ENCODE results near the gene METTL22. TPM values are rescaled to one million over a fixed set of nuclear protein-coding genes. Genes with fewer than 3 reads are reported as not detected.

Gene METTL22
- total and polyA plus RNA-seq, 10 of the 15 experiments (the other 5 are each of a cell fraction or from before 2014, with no cell fraction given) = 6.4 to 34.7 (median 18.8) TPM

- no peak for TF ChIP-seq KDM1A (IDR thresholded peaks at IDR 0.05; ENCODE audit: borderline replicate concordance)
- peak; percentile 75 for TF ChIP-seq MTA2 (IDR thresholded peaks at IDR 0.05; ENCODE audit: low read depth)
- no peak for TF ChIP-seq CUX1 (IDR thresholded peaks at IDR 0.05; ENCODE audit: insufficient replicate concordance, low read depth, low read length)
- no peak for TF ChIP-seq RBBP5 (conservative IDR thresholded peaks at IDR 0.05)
- no peak for TF ChIP-seq POLR2A (IDR thresholded peaks at IDR 0.05; ENCODE audit: low read depth, low read length)
Observed at GRCh38 chr16:8663192-8664089, 41.9 kb downstream of the METTL22 start (continued).

GRCh38 chr16:8665529-8665928 is 44.0 kb downstream of the METTL22 start:
- ATAC-seq = no peak
- ChIA-PET RAD21 (ENCODE audit: unreplicated experiment) (no interaction called here), CTCF (interaction anchor here (1.4 to 7.7 kb wide), 3 partner anchors 9 to 469 kb away, joined by 4 to 62 read pairs (median 5); partner anchors contain the start of gene ABAT), SMC1A (ENCODE audit: uncharacterized antibody, unreplicated experiment) (interaction anchor here (1.3 to 2.6 kb wide), 3 partner anchors 10 to 214 kb away, joined by 3 to 8 read pairs (median 6); no protein-coding TSS in a partner anchor), POLR2A (interaction anchor here (0.5 to 1.4 kb wide), 3 partner anchors 23 to 205 kb away, joined by 3 to 8 read pairs (median 4); no protein-coding TSS in a partner anchor)
- no peak for DNase-seq (ENCODE audit: low read depth, low spot score)
- in situ Hi-C loops (cut with MboI) (loop anchor here (5.0 kb wide), 1 partner anchor 217 kb away; the partner anchor contains the start of gene LITAFD), intact Hi-C loops (cut with micrococcal nuclease; ENCODE audit: unreplicated experiment) (no loop called here)
- Histone ChIP-seq H3K9ac (ENCODE audit: control insufficient read depth, insufficient read depth, low read length) (no peak overlapping the region), H3K27me3 (replicated peaks in 1 of 2; ENCODE audit: control insufficient read depth in 2 of 2, insufficient read depth in 2 of 2, low read length in 1 of 2) (no peaks in the 10 kb centered on the region), H3K4me2 (ENCODE audit: control insufficient read depth, insufficient read depth) (no peak overlapping the region), H3K27ac (ENCODE audit: control insufficient read depth, insufficient read depth) (no peak overlapping the region), H3K4me1 (ENCODE audit: control insufficient read depth, insufficient read depth, low read length) (no peaks in the 10 kb centered on the region), H3K9me3 (replicated peaks; ENCODE audit: control insufficient read depth, insufficient read depth, low read length) (no peaks in the 10 kb centered on the region), H4K20me1 (ENCODE audit: control insufficient read depth, insufficient read depth) (no peaks in the 10 kb centered on the region), H3K36me3 (ENCODE audit: control insufficient read depth in 2 of 2, insufficient read depth in 2 of 2, low read length in 1 of 2) (no peaks in the 10 kb centered on the region), H3K79me2 (ENCODE audit: control insufficient read depth, insufficient read depth, low read length) (no peaks in the 10 kb centered on the region), H3K4me3 (no peak overlapping the region), H2AFZ (ENCODE audit: control insufficient read depth, low read depth, low read length) (no peak overlapping the region)
- TF ChIP-seq IKZF2 (IDR thresholded peaks at IDR 0.05) (no peak), TCF3 (IDR thresholded peaks at IDR 0.05; ENCODE audit: borderline replicate concordance, insufficient read depth, low read depth, low read length) (no peak), CHD2 (IDR thresholded peaks at IDR 0.05; ENCODE audit: borderline replicate concordance, low read depth, low read length) (no peak), STAT3 (IDR thresholded peaks at IDR 0.05; ENCODE audit: low read depth, low read length) (no peak), MXI1 (IDR thresholded peaks at IDR 0.05; ENCODE audit: low read depth, low read length) (no peak)
- 72% methylated on average over 6 of the region's 6 CpGs for WGBS (ENCODE audit: insufficient coverage, insufficient replicate concordance, low lambda C conversion rate, missing lambda C conversion rate)
- FAIRE-seq = no peak
- BruUV-seq (replicated peaks) = no TSS peak

Data from GM12878 (cell line).